ENCODE results near the gene CCDC13. TPM values are rescaled to one million over a fixed set of nuclear protein-coding genes. Genes with fewer than 3 reads are reported as not detected.

CCDC13 gene
- total RNA-seq, 1 experiment from 2014 or later = 0.41 TPM

GRCh38 chr3:42730706-42731420 is 42.2 kb downstream of the CCDC13 start:
- CTCF ChIA-PET = no interaction called here
- no peak overlapping the region for H3K4me2 ChIP-seq
- intact Hi-C loops (cut with micrococcal nuclease; ENCODE audit: unreplicated experiment) = no loop called here

DNA sequence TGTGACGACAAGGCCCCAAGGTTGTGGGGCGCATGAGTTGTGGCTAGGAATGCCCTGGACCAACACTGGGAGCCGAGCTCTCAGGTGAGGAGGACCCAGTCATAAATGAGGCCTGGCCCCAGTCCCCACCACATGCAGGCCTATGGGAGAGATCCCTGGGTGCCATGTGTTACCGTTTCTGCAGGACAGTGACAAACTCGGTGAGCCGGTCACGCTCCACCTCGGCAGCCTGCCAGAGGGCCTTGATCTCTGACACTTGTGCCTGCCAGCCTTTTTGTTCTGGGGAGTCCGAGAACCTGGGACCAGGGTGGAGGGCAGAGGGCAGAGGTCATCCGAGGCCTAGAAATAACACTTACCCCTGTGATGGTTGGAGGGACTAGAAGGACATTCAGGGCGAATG is 42.8 kb downstream of the CCDC13 start:
- POLR2A ChIA-PET (ENCODE audit: unreplicated experiment) = no interaction called here
- H3K9me2 ChIP-seq (ENCODE audit: insufficient read depth) = no peaks in the 10 kb centered on the region
- no peaks in the 10 kb centered on the region for H4K20me1 ChIP-seq (ENCODE audit: insufficient read depth)
- DNase-seq = no peak
- 0 out of 2 replicates have a peak, but pooled peaks cover 6% of the 10 kb centered on the region for H3K27me3 ChIP-seq (ENCODE audit: insufficient read depth, low read depth)
- H2AFZ ChIP-seq = no peak overlapping the region
- H3K4me1 ChIP-seq (replicated peaks; ENCODE audit: insufficient read depth) = no peaks in the 10 kb centered on the region
- H3K4me2 ChIP-seq = no peak overlapping the region
- H3K27ac ChIP-seq = no peak overlapping the region
- no peak overlapping the region for H3K4me3 ChIP-seq
- intact Hi-C loops (cut with micrococcal nuclease; ENCODE audit: unreplicated experiment) = no loop called here
- no TSS peak for BruUV-seq (replicated peaks)
- CTCF ChIA-PET = no interaction called here
- no peaks in the 10 kb centered on the region for H3F3A ChIP-seq (ENCODE audit: insufficient read depth, low read depth)
- H3K9me3 ChIP-seq (ENCODE audit: insufficient read depth, low read depth) = no peaks in the 10 kb centered on the region
- no peaks in the 10 kb centered on the region for H3K36me3 ChIP-seq (ENCODE audit: low read depth)
- TF ChIP-seq CTCF (conservative IDR thresholded peaks at IDR 0.05) = no peak
- no peak for TF ChIP-seq EZH2 (IDR thresholded peaks at IDR 0.05; ENCODE audit: low read depth)
- H3K79me2 ChIP-seq (ENCODE audit: low read depth) = no peaks in the 10 kb centered on the region

More at GRCh38 chr3:42730706-42731420, 42.2 kb downstream of the CCDC13 start:
- no peak for DNase-seq
- no peaks in the 10 kb centered on the region for H3K9me3 ChIP-seq (ENCODE audit: insufficient read depth, low read depth)
- TF ChIP-seq EZH2 (IDR thresholded peaks at IDR 0.05; ENCODE audit: low read depth) = no peak
- no peak for TF ChIP-seq CTCF (conservative IDR thresholded peaks at IDR 0.05)
- POLR2A ChIA-PET (ENCODE audit: unreplicated experiment) = no interaction called here
- no peaks in the 10 kb centered on the region for H3K4me1 ChIP-seq (replicated peaks; ENCODE audit: insufficient read depth)
- H3F3A ChIP-seq (ENCODE audit: insufficient read depth, low read depth) = no peaks in the 10 kb centered on the region
- no peaks in the 10 kb centered on the region for H3K36me3 ChIP-seq (ENCODE audit: low read depth)
- no peak overlapping the region for H3K27ac ChIP-seq
- no TSS peak for BruUV-seq (replicated peaks)
- H3K79me2 ChIP-seq (ENCODE audit: low read depth) = no peaks in the 10 kb centered on the region
- no peak overlapping the region for H3K4me3 ChIP-seq
- H4K20me1 ChIP-seq (ENCODE audit: insufficient read depth) = no peaks in the 10 kb centered on the region
- H3K9me2 ChIP-seq (ENCODE audit: insufficient read depth) = no peaks in the 10 kb centered on the region
- H2AFZ ChIP-seq = no peak overlapping the region
- 0 out of 2 replicates have a peak, but pooled peaks cover 6% of the 10 kb centered on the region for H3K27me3 ChIP-seq (ENCODE audit: insufficient read depth, low read depth)

DNA sequence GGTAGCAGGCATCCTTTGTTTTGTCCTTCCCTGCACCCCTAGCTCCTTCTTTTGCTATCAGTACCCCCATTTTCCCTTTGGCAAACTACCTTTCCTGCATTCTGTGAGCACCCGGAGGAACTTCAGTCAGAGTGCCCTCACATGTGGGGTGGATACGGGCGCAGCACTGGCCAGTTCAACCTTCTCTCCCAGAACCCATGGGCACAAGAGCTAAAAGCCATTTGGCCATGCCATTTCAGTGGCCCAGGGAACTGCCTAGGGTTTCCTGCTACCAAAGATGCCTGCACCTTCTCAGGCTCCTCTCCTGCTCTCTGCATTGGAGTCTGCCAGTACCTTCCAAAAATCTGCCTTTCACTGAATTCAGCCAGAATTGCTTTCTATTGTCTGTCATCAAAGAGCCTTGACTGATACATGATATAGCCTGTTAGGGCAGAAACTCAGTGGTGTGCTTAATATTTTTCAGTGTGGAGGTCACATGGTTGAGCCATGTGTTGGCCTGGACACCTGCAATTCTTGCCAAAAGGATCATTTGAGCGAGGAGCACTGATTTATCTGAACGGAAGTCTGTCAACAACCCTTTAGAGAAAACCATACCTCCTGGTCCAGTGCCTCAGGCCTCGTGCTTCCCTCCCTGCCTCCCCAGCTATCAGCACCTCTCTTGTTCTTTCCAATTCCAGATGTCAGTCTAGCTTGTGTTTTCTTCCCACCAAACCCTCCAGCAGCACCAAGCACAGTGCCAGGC is 43.5 kb downstream of the CCDC13 start:
- Histone ChIP-seq H3K27me3 (ENCODE audit: insufficient read depth, low read depth) (no peaks in the 10 kb centered on the region), H3K4me3 (no peak overlapping the region), H4K20me1 (ENCODE audit: insufficient read depth) (no peaks in the 10 kb centered on the region), H3K36me3 (ENCODE audit: low read depth) (no peaks in the 10 kb centered on the region), H3K9me2 (ENCODE audit: insufficient read depth) (no peaks in the 10 kb centered on the region), H3K4me2 (no peak overlapping the region), H3K79me2 (ENCODE audit: low read depth) (no peaks in the 10 kb centered on the region), H3K27ac (no peak overlapping the region), H3K9me3 (ENCODE audit: insufficient read depth, low read depth) (no peaks in the 10 kb centered on the region), H3K4me1 (replicated peaks; ENCODE audit: insufficient read depth) (no peaks in the 10 kb centered on the region), H3F3A (ENCODE audit: insufficient read depth, low read depth) (no peaks in the 10 kb centered on the region), H2AFZ (no peak overlapping the region)
- ChIA-PET POLR2A (ENCODE audit: unreplicated experiment) (no interaction called here), CTCF (no interaction called here)
- no TSS peak for BruUV-seq (replicated peaks)
- intact Hi-C loops (cut with micrococcal nuclease; ENCODE audit: unreplicated experiment) = no loop called here
- no peak for TF ChIP-seq CTCF (conservative IDR thresholded peaks at IDR 0.05)
- TF ChIP-seq EZH2 (IDR thresholded peaks at IDR 0.05; ENCODE audit: low read depth) = no peak
- no peak for DNase-seq
